Esophagus muscularis mucosa (tissue), 4 donors: ENCODE measurements around the gene TMEM120B. TPM values are rescaled to one million over a fixed set of nuclear protein-coding genes. Genes with fewer than 3 reads are reported as not detected.
"Not testable (repeated sequence)": the region's sequence is repeated elsewhere in the genome, so short reads cannot be mapped to it uniquely, and the experiment has no call there.

ENCODE experiments used
- DNase-seq: peaks from one replicate; pipeline ENCODE4 v3.0.0-alpha.2; 2017; ENCODE audit errors: extremely low spot score
- H3K27ac ChIP-seq, 4 donors: fragments of 200-600 bp; sonication (generic); replicated peaks in 1 of 4; 1 replicate in 3 of 4; 2 replicates in 1 of 4; pipeline ENCODE4 v1.5.1; 2016 to 2019; ENCODE audit warnings: mild to moderate bottlenecking in 1 of 4
- H3K27me3 ChIP-seq, 4 donors: fragments of 200-600 bp; sonication (generic); one replicate each; pipeline versions ENCODE4 v1.5.1 to v1.6.0; 2016 to 2019
- H3K36me3 ChIP-seq, 4 donors: fragments of 200-600 bp; sonication (generic); one replicate each; pipeline ENCODE4 v1.5.1; 2016 to 2019
- H3K4me1 ChIP-seq, 4 donors: fragments of 200-600 bp; sonication (generic); one replicate each; pipeline ENCODE4 v1.5.1; 2016 to 2019
- H3K4me3 ChIP-seq, 4 donors: fragments of 200-600 bp; sonication (generic); 1 replicate in 2 of 4; 2 replicates in 2 of 4; pipeline ENCODE4 v1.5.1; 2016 to 2019; ENCODE audit warnings: mild to moderate bottlenecking in 4 of 4, moderate library complexity in 1 of 4
- H3K9me3 ChIP-seq, 4 donors: fragments of 200-600 bp; sonication (generic); 1 replicate in 3 of 4; 2 replicates in 1 of 4; pipeline ENCODE4 v1.5.1; 2016 to 2019
- EP300 ChIP-seq: sonication (generic); formaldehyde crosslinking; IDR thresholded peaks from one replicate; pipeline ENCODE4 v1.6.1; 2017; ENCODE audit warnings: antibody characterized with exemption
- POLR2A ChIP-seq: fragments of 450-650 bp; IDR thresholded peaks from one replicate; pipeline ENCODE4 v1.6.1; 2017; ENCODE audit warnings: antibody characterized with exemption, moderate library complexity, mild to moderate bottlenecking, low read depth
- POLR2AphosphoS5 ChIP-seq, 2 donors: sonication (generic); formaldehyde crosslinking; IDR thresholded peaks; one replicate each; pipeline ENCODE4 v1.6.1; 2017; ENCODE audit warnings: antibody characterized with exemption in 2 of 2
- WGBS: methylation state at CpG from one replicate; pipeline ENCODE4 v1.1.5; 2018; 5-methylcytosine and 5-hydroxymethylcytosine counted together
- intact Hi-C: fragments of 100-400 bp; cut with DNase I; formaldehyde crosslinking; loops from one replicate; pipeline ENCODE4 v1.15.1; 2023
- total RNA-seq, 4 donors: library from RNA; depleted of rRNA; stranded (reverse); fragments of >200 nt; gene quantifications; one replicate each; pipeline versions ENCODE4 v1.1.0 to v1.2.1, GENCODE V29; 2016
- TF ChIP-seq, protein P1 (sequence below), 3 experiments: fragments of 200-600 bp in 2 of 3; fragments of 450-650 bp in 1 of 3; sonication (generic) in 2 of 3; IDR thresholded peaks; one replicate each; pipeline ENCODE4 v1.5.1; 2017 to 2019; ENCODE audit warnings: antibody characterized with exemption in 3 of 3, mild to moderate bottlenecking in 2 of 3, moderate library complexity in 1 of 3

Gene TMEM120B
- total RNA-seq, 4 donors from 2014 or later, result 4.5 to 14.1 (median 6.4) TPM

- Histone ChIP-seq H3K4me3 (no peak overlapping the region), H3K27ac (no peak overlapping the region), H3K9me3 (no peaks in the 10 kb centered on the region), H3K27me3 (no peaks in the 10 kb centered on the region), H3K36me3 (peaks cover 0 to 11% (median 0%) of the 10 kb centered on the region in 4 donors), H3K4me1 (no peaks in the 10 kb centered on the region)
- 91% methylated on average over 4 of the region's 4 CpGs for WGBS
- TF ChIP-seq POLR2A, result no peak
- TF ChIP-seq POLR2AphosphoS5 (IDR thresholded peaks at IDR 0.05), result no peak
- TF ChIP-seq, protein P1, sequence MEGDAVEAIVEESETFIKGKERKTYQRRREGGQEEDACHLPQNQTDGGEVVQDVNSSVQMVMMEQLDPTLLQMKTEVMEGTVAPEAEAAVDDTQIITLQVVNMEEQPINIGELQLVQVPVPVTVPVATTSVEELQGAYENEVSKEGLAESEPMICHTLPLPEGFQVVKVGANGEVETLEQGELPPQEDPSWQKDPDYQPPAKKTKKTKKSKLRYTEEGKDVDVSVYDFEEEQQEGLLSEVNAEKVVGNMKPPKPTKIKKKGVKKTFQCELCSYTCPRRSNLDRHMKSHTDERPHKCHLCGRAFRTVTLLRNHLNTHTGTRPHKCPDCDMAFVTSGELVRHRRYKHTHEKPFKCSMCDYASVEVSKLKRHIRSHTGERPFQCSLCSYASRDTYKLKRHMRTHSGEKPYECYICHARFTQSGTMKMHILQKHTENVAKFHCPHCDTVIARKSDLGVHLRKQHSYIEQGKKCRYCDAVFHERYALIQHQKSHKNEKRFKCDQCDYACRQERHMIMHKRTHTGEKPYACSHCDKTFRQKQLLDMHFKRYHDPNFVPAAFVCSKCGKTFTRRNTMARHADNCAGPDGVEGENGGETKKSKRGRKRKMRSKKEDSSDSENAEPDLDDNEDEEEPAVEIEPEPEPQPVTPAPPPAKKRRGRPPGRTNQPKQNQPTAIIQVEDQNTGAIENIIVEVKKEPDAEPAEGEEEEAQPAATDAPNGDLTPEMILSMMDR (IDR thresholded peaks at IDR 0.05), result no peak
- no peak for TF ChIP-seq EP300
- intact Hi-C loops, result no loop called here
- DNase-seq, result no peak
Measured at GRCh38 chr12:121740847-121741246, 28.3 kb downstream of the TMEM120B start.

- Histone ChIP-seq H3K27me3 (no peaks in the 10 kb centered on the region), H3K9me3 (no peaks in the 10 kb centered on the region), H3K27ac (no peak overlapping the region), H3K4me3 (no peak overlapping the region), H3K4me1 (no peaks in the 10 kb centered on the region), H3K36me3 (peaks cover 0 to 11% (median 0%) of the 10 kb centered on the region in 4 donors)
- DNase-seq, result no peak
- 85% methylated on average over 6 of the region's 6 CpGs for whole genome bisulfite sequencing
- no peak for TF ChIP-seq POLR2A
- no peak for TF ChIP-seq EP300
- TF ChIP-seq POLR2AphosphoS5 (IDR thresholded peaks at IDR 0.05), result no peak
- TF ChIP-seq, protein P1 (IDR thresholded peaks at IDR 0.05), result no peak
- intact Hi-C loops, result no loop called here
Measured at GRCh38 chr12:121741743-121742142, 29.2 kb downstream of the TMEM120B start.

GRCh38 chr12:121745545-121745944 is 33.0 kb downstream of the TMEM120B start:
- H3K4me1 ChIP-seq, result peaks cover 0 to 12% (median 0%) of the 10 kb centered on the region in 4 donors
- H3K27ac ChIP-seq, intact Hi-C loops, H3K9me3 ChIP-seq, H3K4me3 ChIP-seq, H3K27me3 ChIP-seq, DNase-seq: not testable (repeated sequence)
- WGBS, result 98% methylated on average over 5 of the region's 5 CpGs
- peaks cover 0 to 27% (median 7%) of the 10 kb centered on the region in 4 donors for H3K36me3 ChIP-seq

DNA sequence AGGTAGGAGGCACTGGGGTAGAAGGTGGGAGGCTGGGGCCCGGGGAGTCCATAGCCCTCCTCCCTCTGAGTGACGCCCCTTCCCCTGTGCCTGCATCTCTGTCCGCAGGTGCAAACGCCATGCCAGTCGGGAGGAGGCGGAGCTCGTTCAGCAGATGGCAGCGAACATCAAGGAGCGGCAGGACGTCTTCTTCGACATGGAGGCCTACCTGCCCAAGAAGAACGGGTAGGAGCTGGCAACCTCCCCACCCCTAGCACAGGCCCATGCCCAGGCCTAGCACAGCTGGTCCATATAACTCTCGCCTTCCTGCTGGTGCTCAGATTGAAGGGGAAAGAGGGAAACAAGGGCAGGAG is 35.6 kb downstream of the TMEM120B start:
- Histone ChIP-seq H3K36me3 (peaks cover 0 to 52% (median 10%) of the 10 kb centered on the region in 4 donors), H3K4me3 (no peak overlapping the region), H3K9me3 (no peaks in the 10 kb centered on the region), H3K4me1 (peaks cover 0 to 14% (median 1%) of the 10 kb centered on the region in 4 donors), H3K27ac (peak overlapping the region in 1 of 4 donors; percentile 55), H3K27me3 (no peaks in the 10 kb centered on the region)
- TF ChIP-seq EP300 (no peak), POLR2A (no peak), POLR2AphosphoS5 (IDR thresholded peaks at IDR 0.05) (no peak)
- TF ChIP-seq, protein P1 (IDR thresholded peaks at IDR 0.05), result no peak
- WGBS, result 81% methylated on average over 13 of the region's 13 CpGs
- no peak for DNase-seq
- intact Hi-C loops, result no loop called here

DNA sequence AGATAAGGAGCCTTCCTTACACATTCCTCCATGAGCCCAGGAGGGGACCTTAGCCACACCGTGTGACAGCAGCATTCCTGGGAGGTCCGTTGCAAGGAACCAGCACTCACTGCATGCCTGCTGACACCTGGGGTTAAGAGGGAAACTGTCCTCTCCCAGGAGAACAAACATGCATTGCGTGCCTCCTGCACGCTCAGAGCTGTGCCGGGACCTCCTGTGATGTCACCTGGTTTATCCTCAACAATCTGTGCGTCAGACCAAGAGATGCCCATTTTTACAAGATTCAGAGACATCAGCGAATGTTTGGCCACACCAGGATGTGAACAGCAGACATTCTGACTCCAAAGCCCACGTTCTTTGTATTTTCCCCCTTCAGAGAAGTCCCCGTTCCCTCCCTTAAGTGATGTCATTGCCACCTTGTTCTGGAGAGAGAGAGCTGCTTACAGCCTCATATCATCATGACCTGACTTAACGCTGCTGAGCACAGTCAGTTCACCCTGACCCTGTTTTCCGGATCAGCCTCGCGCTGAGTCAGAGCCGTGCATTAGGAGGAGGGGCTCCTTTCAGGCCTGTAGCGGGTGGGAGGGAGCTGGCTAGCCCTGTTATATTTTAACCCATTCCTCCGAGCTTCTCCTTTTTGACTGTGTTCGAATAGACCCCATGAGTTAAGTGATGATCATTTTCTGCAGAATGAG is 36.2 kb downstream of the TMEM120B start:
- TF ChIP-seq POLR2AphosphoS5 (IDR thresholded peaks at IDR 0.05) (peak in 1 of 2 donors; percentile 45), POLR2A (no peak)
- Histone ChIP-seq H3K4me3 (no peak overlapping the region), H3K27ac (peak overlapping the region in 1 of 4 donors; percentile 55), H3K36me3 (peaks cover 0 to 54% (median 10%) of the 10 kb centered on the region in 4 donors), H3K9me3 (no peaks in the 10 kb centered on the region), H3K4me1 (peaks cover 3 to 19% (median 7%) of the 10 kb centered on the region in 4 donors), H3K27me3 (no peaks in the 10 kb centered on the region)
- intact Hi-C loops, result no loop called here
- no peak for DNase-seq
- 18% methylated on average over 14 of the region's 17 CpGs for WGBS
